PC-3 (cell line): Measurements from ENCODE around the gene SMC1B. TPM values are rescaled to one million over a fixed set of nuclear protein-coding genes. Genes with fewer than 3 reads are reported as not detected.

ENCODE experiments used
- ATAC-seq: fragments of 200-7000 bp; cut with Tn5 transposase; 2 replicates; pipeline ENCODE4 v1.9.1; 2020; ENCODE audit warnings: mild to moderate bottlenecking, moderate library complexity
- BruUV-seq: library from RNA; stranded (reverse); fragments of 400-500 nt; replicated peaks from 2 replicates; lab custom pipeline; 2021; lab: Mats Ljungman, UMichigan
- CTCF ChIA-PET: fragments of 300-600 bp; sonication (Branson Sonifier 250); formaldehyde crosslinking; loops from one replicate; lab custom pipeline; 2022; ENCODE audit warnings: antibody characterized with exemption; lab: Charles Lee
- POLR2A ChIA-PET: fragments of 300-600 bp; sonication (Branson Sonifier 250); formaldehyde crosslinking; loops from one replicate; lab custom pipeline; 2022; ENCODE audit warnings: antibody characterized with exemption; ENCODE audit not compliant: unreplicated experiment; lab: Charles Lee
- DNase-seq: peaks from one replicate; pipeline ENCODE4 v3.0.0-alpha.2; 2015
- H2AFZ ChIP-seq: fragments of 300-600 bp; sonication (generic); 2 replicates; pipeline ENCODE4 v1.6.0; 2016; ENCODE audit warnings: antibody characterized with exemption, low read length
- H3F3A ChIP-seq: fragments of 300-600 bp; sonication (generic); one replicate; pipeline ENCODE4 v1.6.0; 2017; ENCODE audit warnings: antibody characterized with exemption, low read length, control low read depth, mild to moderate bottlenecking; ENCODE audit not compliant: unreplicated experiment
- H3K27ac ChIP-seq: fragments of 300-600 bp; sonication (generic); 2 replicates; pipeline ENCODE4 v1.5.1; 2016; ENCODE audit warnings: mild to moderate bottlenecking, low read length
- H3K27me3 ChIP-seq: fragments of 300-600 bp; sonication (generic); 2 replicates; pipeline ENCODE4 v1.6.1; 2016; ENCODE audit warnings: low read length, mixed read lengths
- H3K36me3 ChIP-seq: fragments of 300-600 bp; sonication (generic); 2 replicates; pipeline ENCODE4 v1.6.1; 2016; ENCODE audit warnings: low read depth, mixed run types, low read length, mixed read lengths
- H3K4me1 ChIP-seq: fragments of 300-600 bp; sonication (generic); 2 replicates; pipeline ENCODE4 v1.5.1; 2016; ENCODE audit warnings: low read length; ENCODE audit not compliant: insufficient read depth
- H3K4me2 ChIP-seq: fragments of 300-600 bp; sonication (generic); 2 replicates; pipeline ENCODE4 v1.6.0; 2016; ENCODE audit warnings: low read length
- H3K4me3 ChIP-seq: fragments of 300-600 bp; sonication (generic); 2 replicates; pipeline ENCODE4 v1.5.1; 2016; ENCODE audit warnings: mild to moderate bottlenecking, low read length, mixed read lengths
- H3K79me2 ChIP-seq: fragments of 300-600 bp; sonication (generic); 2 replicates; pipeline ENCODE4 v1.6.1; 2017; ENCODE audit warnings: low read length, mixed read lengths
- H3K9ac ChIP-seq: fragments of 300-600 bp; sonication (generic); 2 replicates; pipeline ENCODE4 v1.6.0; 2016; ENCODE audit warnings: mild to moderate bottlenecking, low read length
- H3K9me2 ChIP-seq: fragments of 300-600 bp; sonication (generic); replicated peaks from 2 replicates; pipeline ENCODE4 v1.6.1; 2016; ENCODE audit warnings: mixed run types, low read length, mixed read lengths
- H3K9me3 ChIP-seq: fragments of 300-600 bp; sonication (generic); 2 replicates; pipeline ENCODE4 v1.6.1; 2016; ENCODE audit warnings: low read length, mixed read lengths
- H4K20me1 ChIP-seq: fragments of 300-600 bp; sonication (generic); 2 replicates; pipeline ENCODE4 v1.6.1; 2016; ENCODE audit warnings: low read length, mixed read lengths
- CTCF ChIP-seq: fragments of 300-600 bp; sonication (generic); conservative IDR thresholded peaks from 2 replicates; pipeline ENCODE4 v1.5.1; 2017; ENCODE audit warnings: antibody characterized with exemption, low read depth, mild to moderate bottlenecking, low read length
- EZH2 ChIP-seq: fragments of 300-600 bp; sonication (generic); IDR thresholded peaks from one replicate; pipeline ENCODE4 v1.6.1; 2017; ENCODE audit warnings: antibody characterized with exemption, mild to moderate bottlenecking, low read length; ENCODE audit not compliant: unreplicated experiment
- EZH2phosphoT487 ChIP-seq: fragments of 300-600 bp; sonication (generic); IDR thresholded peaks from 2 replicates; pipeline ENCODE4 v1.6.1; 2018; ENCODE audit warnings: mild to moderate bottlenecking, antibody characterized with exemption, low read length, borderline replicate concordance
- intact Hi-C: fragments of 100-400 bp; cut with micrococcal nuclease; formaldehyde crosslinking; loops from 2 replicates; pipeline ENCODE4 v1.9.0; 2023
- total RNA-seq: library from RNA; depleted of rRNA; stranded (reverse); fragments of >200 nt; gene quantifications from 2 replicates; pipeline ENCODE4 v1.2.3, GENCODE V29; 2014

SMC1B gene
- total RNA-seq, 1 experiment from 2014 or later = 0.04 TPM

GRCh38 chr22:45316796-45317526 lies 96.4 kb downstream of the SMC1B start:
- H3K4me3 ChIP-seq = no peak overlapping the region
- no peaks in the 10 kb centered on the region for H3K9me2 ChIP-seq
- no peaks in the 10 kb centered on the region; the same call in 1 of the 2 replicates for H3K4me1 ChIP-seq
- BruUV-seq = no TSS peak
- intact Hi-C loops = no loop called here
- POLR2A ChIA-PET = no interaction called here
- CTCF ChIA-PET = no interaction called here
- no peak for TF ChIP-seq EZH2phosphoT487
- TF ChIP-seq CTCF = no peak
- TF ChIP-seq EZH2 = no peak
- H3K4me2 ChIP-seq = no peak overlapping the region
- H3K9me3 ChIP-seq = no peaks in the 10 kb centered on the region
- no peak overlapping the region for H3K9ac ChIP-seq
- ATAC-seq (no peak), DNase-seq (no peak)
- H3K27ac ChIP-seq = no peak overlapping the region
- no peaks in the 10 kb centered on the region for H3F3A ChIP-seq
- no peak overlapping the region for H2AFZ ChIP-seq
- no peaks in the 10 kb centered on the region for H3K36me3 ChIP-seq
- H3K27me3 ChIP-seq = no peaks in the 10 kb centered on the region
- H3K79me2 ChIP-seq = peaks cover 90% of the 10 kb centered on the region
- peaks cover 12% of the 10 kb centered on the region; the same call in 1 of the 2 replicates for H4K20me1 ChIP-seq

GRCh38 chr22:45314786-45315185 lies 98.6 kb downstream of the SMC1B start:
- Histone ChIP-seq H3K27me3 (no peaks in the 10 kb centered on the region), H3K9me2 (no peaks in the 10 kb centered on the region), H3K36me3 (no peaks in the 10 kb centered on the region), H3K79me2 (peaks cover 98% of the 10 kb centered on the region), H3K4me3 (no peak overlapping the region), H3K27ac (no peak overlapping the region), H4K20me1 (peaks cover 27% of the 10 kb centered on the region; the same call in 1 of the 2 replicates), H2AFZ (no peak overlapping the region), H3K9ac (no peak overlapping the region), H3K4me2 (no peak overlapping the region), H3K4me1 (peaks cover 4% of the 10 kb centered on the region; the same call in 1 of the 2 replicates), H3K9me3 (no peaks in the 10 kb centered on the region), H3F3A (no peaks in the 10 kb centered on the region)
- BruUV-seq = no TSS peak
- DNase-seq (no peak), ATAC-seq (no peak)
- POLR2A ChIA-PET = no interaction called here
- intact Hi-C loops = no loop called here
- CTCF ChIA-PET = no interaction called here
- TF ChIP-seq EZH2 (no peak), CTCF (no peak), EZH2phosphoT487 (no peak)
